HT1080 (cell line): ENCODE data around the gene OSTF1. TPM values are rescaled to one million over a fixed set of nuclear protein-coding genes. Genes with fewer than 3 reads are reported as not detected.

Source experiments
- DNase-seq: peaks from one replicate; pipeline ENCODE4 v3.0.0-alpha.2; 2015; ENCODE audit warnings: low read depth
- polyA plus RNA-seq, 2 experiments: library from polyadenylated mRNA; depleted of rRNA; stranded (reverse); fragments of >200 nt; gene quantifications; 2 replicates each; pipeline ENCODE4 v1.2.3, GENCODE V29; 2015
- total RNA-seq: library from RNA; depleted of rRNA; stranded (reverse); fragments of >200 nt; shearing (Covaris generic); gene quantifications from 2 replicates; pipeline ENCODE4 v1.2.3, GENCODE V29; 2014; rRNA removed

Gene OSTF1
- 24.3 and 28.2 TPM in 2 replicates for total RNA-seq
- polyA plus RNA-seq (2015; cell fraction: cytosol; rRNA removed) = 21.6 and 23.0 TPM in 2 replicates
- 10.7 and 12.4 TPM in 2 replicates for polyA plus RNA-seq (2015; cell fraction: nucleus; rRNA removed)

GRCh38 chr9:75087824-75088645, at the start of gene OSTF1, which contains the start of gene NMRK1:
Gene OSTF1 (plus strand): TSS chr9:75088514. CDS start chr9:75088693, 179 bp downstream.
Gene NMRK1 (minus strand): TSS chr9:75088155. CDS start chr9:75083115, 5,040 bp downstream.
- peak; percentile 92 for DNase-seq

GRCh38 chr9:75039009-75039408, 49.3 kb upstream of the OSTF1 start:
- DNase-seq = peak; percentile 15

- no peak for DNase-seq
Observed at GRCh38 chr9:75039801-75040200, 48.5 kb upstream of the OSTF1 start.

GRCh38 chr9:75041041-75041440, 47.3 kb upstream of the OSTF1 start:
- no peak for DNase-seq

- DNase-seq = no peak
Observed at GRCh38 chr9:75046725-75047345, 41.5 kb upstream of the OSTF1 start.

GRCh38 chr9:75047506-75047905, 40.8 kb upstream of the OSTF1 start:
- DNase-seq = no peak

- no peak for DNase-seq
Observed at GRCh38 chr9:75051285-75051684, 37.0 kb upstream of the OSTF1 start.

GRCh38 chr9:75053869-75054268, 34.4 kb upstream of the OSTF1 start:
- no peak for DNase-seq

- no peak for DNase-seq
Observed at GRCh38 chr9:75054368-75055001, 33.8 kb upstream of the OSTF1 start.

GRCh38 chr9:75061169-75061568, 27.1 kb upstream of the OSTF1 start:
- DNase-seq = no peak

- DNase-seq = peak; percentile 55
Observed at GRCh38 chr9:75063556-75064305, 24.6 kb upstream of the OSTF1 start.

- DNase-seq = peak; percentile 39
Observed at GRCh38 chr9:75064307-75065025, 23.8 kb upstream of the OSTF1 start.

GRCh38 chr9:75065510-75065909, 22.8 kb upstream of the OSTF1 start:
- DNase-seq = no peak

GRCh38 chr9:75067894-75068293, 20.4 kb upstream of the OSTF1 start:
- DNase-seq = no peak

- DNase-seq = no peak
Observed at GRCh38 chr9:75069171-75069570, 19.1 kb upstream of the OSTF1 start.

GRCh38 chr9:75071530-75072122, 16.7 kb upstream of the OSTF1 start:
- peak; percentile 25 for DNase-seq

- no peak for DNase-seq
Observed at GRCh38 chr9:75072895-75073294, 15.4 kb upstream of the OSTF1 start.

GRCh38 chr9:75081632-75082031, 6.7 kb upstream of the OSTF1 start:
- no peak for DNase-seq

GRCh38 chr9:75083188-75083970, 4.9 kb upstream of the OSTF1 start:
- DNase-seq = no peak
